Endothelial cell (in vitro differentiated cells): ENCODE data around the gene PTDSS2. TPM values are rescaled to one million over a fixed set of nuclear protein-coding genes. Genes with fewer than 3 reads are reported as not detected.
"Not testable (repeated sequence)": the region's sequence is repeated elsewhere in the genome, so short reads cannot be mapped to it uniquely, and the experiment has no call there.

Source experiments
- DNase-seq: peaks from one replicate; pipeline ENCODE4 v3.0.0; 2021; ENCODE audit warnings: low spot score
- H3K27ac Mint-ChIP-seq: one replicate; pipeline ENCODE4 v1.8.0; 2021; ENCODE audit warnings: mixed read lengths, inconsistent platforms; ENCODE audit not compliant: unreplicated experiment
- H3K27me3 Mint-ChIP-seq: one replicate; pipeline ENCODE4 v1.8.0; 2021; ENCODE audit warnings: mild to moderate bottlenecking, moderate library complexity, mixed read lengths, inconsistent platforms; ENCODE audit not compliant: unreplicated experiment
- H3K36me3 Mint-ChIP-seq: one replicate; pipeline ENCODE4 v1.8.0; 2021; ENCODE audit warnings: mild to moderate bottlenecking, low read depth, mixed read lengths, inconsistent platforms; ENCODE audit not compliant: unreplicated experiment
- H3K4me1 Mint-ChIP-seq: one replicate; pipeline ENCODE4 v1.8.0; 2021; ENCODE audit warnings: mild to moderate bottlenecking, mixed read lengths, inconsistent platforms; ENCODE audit not compliant: unreplicated experiment
- H3K4me3 Mint-ChIP-seq: one replicate; pipeline ENCODE4 v1.8.0; 2021; ENCODE audit warnings: mild to moderate bottlenecking, mixed read lengths, inconsistent platforms; ENCODE audit not compliant: unreplicated experiment
- H3K9me3 Mint-ChIP-seq: one replicate; pipeline ENCODE4 v1.8.0; 2021; ENCODE audit warnings: mixed read lengths, inconsistent platforms; ENCODE audit not compliant: unreplicated experiment
- total RNA-seq: library from RNA; stranded (reverse); fragmentation: NEBNext Ultra II Directional; extraction: Animal tissue kit (Norgen Biotek cat#: 25700); gene quantifications from one replicate; pipeline ENCODE4 v1.2.1, GENCODE V29; 2021; ENCODE audit not compliant: unreplicated experiment
- TF ChIP-seq, protein P1 (sequence below): fragments of 200-600 bp; sonication (generic); IDR thresholded peaks from one replicate; pipeline ENCODE4 v1.5.0; 2021; ENCODE audit warnings: antibody characterized with exemption; ENCODE audit not compliant: unreplicated experiment

The PTDSS2 gene
- total RNA-seq, 1 donor from 2014 or later, result 46.4 TPM

- DNase-seq, result no peak
- H3K9me3 Mint-ChIP-seq, result no peaks in the 10 kb centered on the region
- no peak overlapping the region for H3K27ac Mint-ChIP-seq
- no peaks in the 10 kb centered on the region for H3K36me3 Mint-ChIP-seq
- peaks cover 14% of the 10 kb centered on the region for H3K27me3 Mint-ChIP-seq
- H3K4me3 Mint-ChIP-seq, result no peak overlapping the region
- no peaks in the 10 kb centered on the region for H3K4me1 Mint-ChIP-seq
- TF ChIP-seq, protein P1, sequence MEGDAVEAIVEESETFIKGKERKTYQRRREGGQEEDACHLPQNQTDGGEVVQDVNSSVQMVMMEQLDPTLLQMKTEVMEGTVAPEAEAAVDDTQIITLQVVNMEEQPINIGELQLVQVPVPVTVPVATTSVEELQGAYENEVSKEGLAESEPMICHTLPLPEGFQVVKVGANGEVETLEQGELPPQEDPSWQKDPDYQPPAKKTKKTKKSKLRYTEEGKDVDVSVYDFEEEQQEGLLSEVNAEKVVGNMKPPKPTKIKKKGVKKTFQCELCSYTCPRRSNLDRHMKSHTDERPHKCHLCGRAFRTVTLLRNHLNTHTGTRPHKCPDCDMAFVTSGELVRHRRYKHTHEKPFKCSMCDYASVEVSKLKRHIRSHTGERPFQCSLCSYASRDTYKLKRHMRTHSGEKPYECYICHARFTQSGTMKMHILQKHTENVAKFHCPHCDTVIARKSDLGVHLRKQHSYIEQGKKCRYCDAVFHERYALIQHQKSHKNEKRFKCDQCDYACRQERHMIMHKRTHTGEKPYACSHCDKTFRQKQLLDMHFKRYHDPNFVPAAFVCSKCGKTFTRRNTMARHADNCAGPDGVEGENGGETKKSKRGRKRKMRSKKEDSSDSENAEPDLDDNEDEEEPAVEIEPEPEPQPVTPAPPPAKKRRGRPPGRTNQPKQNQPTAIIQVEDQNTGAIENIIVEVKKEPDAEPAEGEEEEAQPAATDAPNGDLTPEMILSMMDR, result no peak
These were observed 18.2 kb upstream of the PTDSS2 start for GRCh38 chr11:431921-432320.

GRCh38 chr11:432501-433100 is 17.5 kb upstream of the PTDSS2 start:
- TF ChIP-seq, protein P1, result no peak
- no peak for DNase-seq
- peaks cover 14% of the 10 kb centered on the region for H3K27me3 Mint-ChIP-seq
- no peak overlapping the region for H3K27ac Mint-ChIP-seq
- no peaks in the 10 kb centered on the region for H3K4me1 Mint-ChIP-seq
- no peak overlapping the region for H3K4me3 Mint-ChIP-seq
- H3K9me3 Mint-ChIP-seq, result peaks cover 4% of the 10 kb centered on the region
- H3K36me3 Mint-ChIP-seq, result peaks cover 3% of the 10 kb centered on the region

DNA sequence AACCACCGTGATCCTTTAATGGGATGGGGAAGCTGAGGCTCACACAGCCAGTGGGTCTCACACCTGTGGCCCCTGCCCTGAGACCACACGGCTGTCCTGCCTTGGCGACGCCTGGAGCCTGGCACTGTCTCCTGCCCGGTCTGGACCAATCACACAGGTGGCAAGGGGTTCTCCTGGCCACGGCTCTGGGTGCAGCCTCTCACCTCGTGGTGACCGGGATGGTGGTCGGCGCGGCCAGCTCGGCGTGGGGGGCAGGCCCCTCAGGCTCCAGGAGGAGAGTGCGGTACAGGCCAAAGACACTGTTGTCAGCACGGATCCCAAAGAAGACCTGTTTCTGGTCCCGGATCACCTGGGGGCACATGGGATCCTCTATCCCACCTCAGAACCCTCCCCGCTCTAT is 17.0 kb upstream of the PTDSS2 start:
- H3K9me3 Mint-ChIP-seq, result peaks cover 4% of the 10 kb centered on the region

GRCh38 chr11:433641-434040 is 16.4 kb upstream of the PTDSS2 start:
- peaks cover 3% of the 10 kb centered on the region for H3K36me3 Mint-ChIP-seq
- no peak overlapping the region for H3K4me3 Mint-ChIP-seq
- TF ChIP-seq, protein P1, result no peak
- DNase-seq, result no peak
- peaks cover 18% of the 10 kb centered on the region for H3K27me3 Mint-ChIP-seq
- H3K4me1 Mint-ChIP-seq, result no peaks in the 10 kb centered on the region
- H3K27ac Mint-ChIP-seq, result no peak overlapping the region
- peaks cover 4% of the 10 kb centered on the region for H3K9me3 Mint-ChIP-seq

More for the DNA sequence above, 17.0 kb upstream of the PTDSS2 start:
- Mint-ChIP-seq H3K4me3 (no peak overlapping the region), H3K27me3 (peaks cover 15% of the 10 kb centered on the region), H3K27ac (no peak overlapping the region), H3K4me1 (no peaks in the 10 kb centered on the region), H3K36me3 (peaks cover 3% of the 10 kb centered on the region)
- TF ChIP-seq, protein P1, result no peak
- DNase-seq, result no peak

GRCh38 chr11:434496-434895 is 15.6 kb upstream of the PTDSS2 start:
- Mint-ChIP-seq H3K36me3 (peaks cover 3% of the 10 kb centered on the region), H3K4me1 (no peaks in the 10 kb centered on the region), H3K4me3 (no peak overlapping the region), H3K9me3 (peaks cover 4% of the 10 kb centered on the region), H3K27ac (no peak overlapping the region), H3K27me3 (peaks cover 19% of the 10 kb centered on the region)
- DNase-seq, result no peak
- TF ChIP-seq, protein P1, result no peak

GRCh38 chr11:434999-435740 is 14.9 kb upstream of the PTDSS2 start:
- H3K27me3 Mint-ChIP-seq, result peaks cover 21% of the 10 kb centered on the region
- H3K4me3 Mint-ChIP-seq, DNase-seq, H3K9me3 Mint-ChIP-seq, H3K4me1 Mint-ChIP-seq, H3K27ac Mint-ChIP-seq, H3K36me3 Mint-ChIP-seq: not testable (repeated sequence)
